ENCODE results near the gene HS1BP3. TPM values are rescaled to one million over a fixed set of nuclear protein-coding genes. Genes with fewer than 3 reads are reported as not detected.

HS1BP3 gene
- total RNA-seq, 2 experiments from 2014 or later, result 8.8 to 10.1 TPM

DNA sequence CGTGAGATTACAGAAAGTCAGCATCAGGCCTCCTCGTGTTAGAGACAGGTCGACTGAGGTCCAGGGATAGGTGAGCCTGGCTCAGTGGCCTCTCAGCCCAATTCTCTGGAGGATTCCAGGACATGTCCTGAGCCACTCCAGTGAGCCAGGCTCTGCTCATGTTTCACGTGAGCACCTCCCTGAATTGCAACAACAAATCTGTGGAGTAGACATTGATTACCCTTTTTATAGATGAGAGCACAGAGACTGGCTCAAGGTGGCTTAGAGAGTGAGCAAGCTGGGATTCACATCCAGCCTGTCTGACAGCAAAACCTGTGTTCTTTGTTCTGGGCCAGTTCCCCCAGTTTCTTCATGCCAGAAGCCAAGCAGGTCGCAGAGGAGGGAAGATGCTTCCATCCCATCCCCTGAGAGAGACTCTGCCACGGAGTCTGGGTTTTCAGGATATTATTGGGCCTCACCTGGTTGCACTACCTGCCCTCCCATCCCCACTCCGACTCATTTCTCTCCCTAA is 46.4 kb downstream of the HS1BP3 start:
- POLR2A ChIA-PET, result no interaction called here
- Mint-ChIP-seq H3K4me1 (ENCODE audit: low read depth) (no peaks in the 10 kb centered on the region), H3K36me3 (ENCODE audit: low read depth) (peaks cover 5% of the 10 kb centered on the region), H3K27ac (no peak overlapping the region), H3K9me3 (peaks cover 3% of the 10 kb centered on the region), H3K4me3 (no peak overlapping the region), H3K27me3 (no peaks in the 10 kb centered on the region)
- no peaks in the 10 kb centered on the region for H3K27me3 ChIP-seq (ENCODE audit: control insufficient read depth in 1 of 2, insufficient read depth in 2 of 2, low read length in 2 of 2)
- peaks cover 0 to 8% of the 10 kb centered on the region in 2 experiments for H3K9me3 ChIP-seq (ENCODE audit: control insufficient read depth in 1 of 2, insufficient read depth in 1 of 2, low read length in 2 of 2)
- CTCF ChIA-PET, result no interaction called here
- no peak overlapping the region for H3K27ac ChIP-seq (ENCODE audit: low read depth in 1 of 2, low read length in 2 of 2)
- no peaks in the 10 kb centered on the region for H3K4me1 ChIP-seq (ENCODE audit: insufficient read depth, low read length)
- no peak overlapping the region for H3K4me3 ChIP-seq (ENCODE audit: low read length)
- H3K36me3 ChIP-seq (ENCODE audit: insufficient read depth, low read length), result no peaks in the 10 kb centered on the region
- TF ChIP-seq, protein P1, sequence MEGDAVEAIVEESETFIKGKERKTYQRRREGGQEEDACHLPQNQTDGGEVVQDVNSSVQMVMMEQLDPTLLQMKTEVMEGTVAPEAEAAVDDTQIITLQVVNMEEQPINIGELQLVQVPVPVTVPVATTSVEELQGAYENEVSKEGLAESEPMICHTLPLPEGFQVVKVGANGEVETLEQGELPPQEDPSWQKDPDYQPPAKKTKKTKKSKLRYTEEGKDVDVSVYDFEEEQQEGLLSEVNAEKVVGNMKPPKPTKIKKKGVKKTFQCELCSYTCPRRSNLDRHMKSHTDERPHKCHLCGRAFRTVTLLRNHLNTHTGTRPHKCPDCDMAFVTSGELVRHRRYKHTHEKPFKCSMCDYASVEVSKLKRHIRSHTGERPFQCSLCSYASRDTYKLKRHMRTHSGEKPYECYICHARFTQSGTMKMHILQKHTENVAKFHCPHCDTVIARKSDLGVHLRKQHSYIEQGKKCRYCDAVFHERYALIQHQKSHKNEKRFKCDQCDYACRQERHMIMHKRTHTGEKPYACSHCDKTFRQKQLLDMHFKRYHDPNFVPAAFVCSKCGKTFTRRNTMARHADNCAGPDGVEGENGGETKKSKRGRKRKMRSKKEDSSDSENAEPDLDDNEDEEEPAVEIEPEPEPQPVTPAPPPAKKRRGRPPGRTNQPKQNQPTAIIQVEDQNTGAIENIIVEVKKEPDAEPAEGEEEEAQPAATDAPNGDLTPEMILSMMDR (IDR thresholded peaks at IDR 0.05), result no peak
- intact Hi-C loops (cut with DNase I, micrococcal nuclease), result no loop called here
- DNase-seq (no peak), ATAC-seq (ENCODE audit: poor library complexity) (no peak)

DNA sequence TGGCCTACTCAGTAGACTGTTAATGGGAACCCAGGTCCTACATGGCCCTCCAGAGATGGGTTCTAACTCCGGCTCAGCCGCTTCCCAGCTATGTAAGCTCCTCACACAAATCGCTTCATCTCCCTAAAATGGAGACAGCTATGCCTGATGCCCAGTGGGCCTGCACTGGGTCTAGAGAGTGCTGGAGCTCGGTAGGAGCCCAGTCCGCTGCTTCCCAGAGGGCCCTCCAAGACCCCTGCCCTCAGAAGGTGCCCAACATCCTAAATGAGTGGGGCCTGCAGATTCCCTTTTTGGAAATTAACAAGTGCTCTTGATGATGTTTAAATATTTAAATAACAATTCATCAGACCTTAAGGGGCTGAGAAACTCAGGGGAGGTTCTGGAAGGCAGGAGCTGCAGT is 47.1 kb downstream of the HS1BP3 start:
- Mint-ChIP-seq H3K4me1 (ENCODE audit: low read depth) (no peaks in the 10 kb centered on the region), H3K9me3 (peaks cover 3% of the 10 kb centered on the region), H3K36me3 (ENCODE audit: low read depth) (peaks cover 4% of the 10 kb centered on the region), H3K27ac (no peak overlapping the region), H3K4me3 (no peak overlapping the region), H3K27me3 (no peaks in the 10 kb centered on the region)
- intact Hi-C loops (cut with DNase I, micrococcal nuclease), result no loop called here
- no peaks in the 10 kb centered on the region for H3K27me3 ChIP-seq (ENCODE audit: control insufficient read depth in 1 of 2, insufficient read depth in 2 of 2, low read length in 2 of 2)
- ATAC-seq (ENCODE audit: poor library complexity), result no peak
- H3K4me3 ChIP-seq (ENCODE audit: low read length), result no peak overlapping the region
- no peak for DNase-seq
- no peak overlapping the region for H3K27ac ChIP-seq (ENCODE audit: low read depth in 1 of 2, low read length in 2 of 2)
- TF ChIP-seq, protein P1 (IDR thresholded peaks at IDR 0.05), result no peak
- H3K36me3 ChIP-seq (ENCODE audit: insufficient read depth, low read length), result no peaks in the 10 kb centered on the region
- ChIA-PET POLR2A (no interaction called here), CTCF (no interaction called here)
- H3K9me3 ChIP-seq (ENCODE audit: control insufficient read depth in 1 of 2, insufficient read depth in 1 of 2, low read length in 2 of 2), result peaks cover 0 to 2% of the 10 kb centered on the region in 2 experiments
- H3K4me1 ChIP-seq (ENCODE audit: insufficient read depth, low read length), result no peaks in the 10 kb centered on the region

DNA sequence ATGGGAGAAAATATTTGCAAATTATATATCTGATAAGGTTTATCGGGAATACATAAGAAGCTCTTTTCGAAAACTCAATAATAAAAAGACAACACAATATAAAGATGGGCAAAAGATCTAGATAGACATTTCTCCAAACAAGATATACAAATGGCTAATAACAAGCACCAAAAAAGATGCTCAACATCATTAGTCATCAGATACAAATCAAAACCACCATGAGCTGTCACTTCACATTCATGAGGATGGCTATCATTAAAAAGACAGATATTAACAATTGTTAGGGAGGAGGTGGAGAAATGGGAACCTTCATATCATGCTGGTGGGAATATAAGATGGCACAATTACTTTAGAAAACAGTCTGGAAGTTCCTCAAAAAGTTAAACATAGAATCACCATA is 48.1 kb downstream of the HS1BP3 start:
- H3K27me3 ChIP-seq (ENCODE audit: control insufficient read depth in 1 of 2, insufficient read depth in 2 of 2, low read length in 2 of 2), result no peaks in the 10 kb centered on the region
- H3K4me1 ChIP-seq (ENCODE audit: insufficient read depth, low read length), result no peaks in the 10 kb centered on the region
- Mint-ChIP-seq H3K4me3 (no peak overlapping the region), H3K27ac (no peak overlapping the region), H3K4me1 (ENCODE audit: low read depth) (no peaks in the 10 kb centered on the region), H3K27me3 (no peaks in the 10 kb centered on the region), H3K9me3 (no peaks in the 10 kb centered on the region), H3K36me3 (ENCODE audit: low read depth) (no peaks in the 10 kb centered on the region)
- H3K27ac ChIP-seq (ENCODE audit: low read depth in 1 of 2, low read length in 2 of 2), result no peak overlapping the region
- POLR2A ChIA-PET, result no interaction called here
- intact Hi-C loops (cut with DNase I, micrococcal nuclease), result no loop called here
- H3K4me3 ChIP-seq (ENCODE audit: low read length), result no peak overlapping the region
- CTCF ChIA-PET, result interaction anchor here (0.6 to 0.7 kb wide), 2 partner anchors 52 to 192 kb away, joined by 3 to 5 read pairs; no protein-coding TSS in a partner anchor
- TF ChIP-seq, protein P1 (IDR thresholded peaks at IDR 0.05), result no peak
- DNase-seq, result no peak
- H3K9me3 ChIP-seq (ENCODE audit: control insufficient read depth in 1 of 2, insufficient read depth in 1 of 2, low read length in 2 of 2), result no peaks in the 10 kb centered on the region
- ATAC-seq (ENCODE audit: poor library complexity), result no peak
- no peaks in the 10 kb centered on the region for H3K36me3 ChIP-seq (ENCODE audit: insufficient read depth, low read length)

All from CD4-positive, alpha-beta T cell (primary cell).